Keratinocyte (primary cell): ENCODE results near the gene MDFIC2. TPM values are rescaled to one million over a fixed set of nuclear protein-coding genes. Genes with fewer than 3 reads are reported as not detected.

ENCODE experiments used
- DNase-seq: peaks from one replicate; pipeline ENCODE4 v3.0.0-alpha.2; 2011; ENCODE audit warnings: low read depth, missing footprints, low spot score
- FAIRE-seq: peaks from 2 replicates; lab custom pipeline; 2011; peaks lifted over from hg19 to GRCh38; lab: Jason Lieb, UNC
- H2AFZ ChIP-seq: 2 replicates; pipeline ENCODE4 v1.6.0; 2012; ENCODE audit warnings: low read length, control low read depth, inconsistent platforms; ENCODE audit not compliant: control insufficient read depth
- H3K27ac ChIP-seq: 2 replicates; pipeline ENCODE4 v1.5.1; 2011; ENCODE audit warnings: low read length; ENCODE audit not compliant: control insufficient read depth, insufficient read depth
- H3K27me3 ChIP-seq: 3 replicates; pipeline ENCODE4 v1.6.0; 2011; ENCODE audit warnings: low read length; ENCODE audit not compliant: control insufficient read depth, insufficient read depth; ENCODE audit errors: extremely low read depth
- H3K36me3 ChIP-seq, 2 experiments: 2 replicates in 1 of 2; 3 replicates in 1 of 2; pipeline ENCODE4 v1.5.1; 2011; ENCODE audit warnings: low read length in 2 of 2, mild to moderate bottlenecking in 1 of 2; ENCODE audit not compliant: control insufficient read depth in 2 of 2, insufficient read depth in 2 of 2; ENCODE audit errors: extremely low read depth in 1 of 2
- H3K4me1 ChIP-seq: 3 replicates; pipeline ENCODE4 v1.5.1; 2011; ENCODE audit warnings: low read length; ENCODE audit not compliant: control insufficient read depth, insufficient read depth; ENCODE audit errors: extremely low read depth
- H3K4me2 ChIP-seq: 3 replicates; pipeline ENCODE4 v1.6.0; 2011; ENCODE audit warnings: low read depth, low read length; ENCODE audit not compliant: control insufficient read depth, insufficient read depth; ENCODE audit errors: extremely low read depth
- H3K4me3 ChIP-seq, 3 experiments: fragments of 200-600 bp in 1 of 3; sonication (generic) in 1 of 3; 2 replicates in 2 of 3; 3 replicates in 1 of 3; pipeline ENCODE4 v1.5.1; 2011 to 2016; ENCODE audit warnings: low read length in 3 of 3, mild to moderate bottlenecking in 3 of 3, control low read depth in 2 of 3, inconsistent platforms in 1 of 3, low read depth in 1 of 3, mixed read lengths in 1 of 3, mixed run types in 1 of 3, moderate library complexity in 1 of 3; ENCODE audit not compliant: control insufficient read depth in 2 of 3, insufficient read depth in 2 of 3; ENCODE audit errors: extremely low read depth in 1 of 3
- H3K79me2 ChIP-seq: 2 replicates; pipeline ENCODE4 v1.6.0; 2012; ENCODE audit warnings: low read length; ENCODE audit not compliant: control insufficient read depth, insufficient read depth
- H3K9ac ChIP-seq: 3 replicates; pipeline ENCODE4 v1.6.0; 2011; ENCODE audit warnings: low read length; ENCODE audit not compliant: control insufficient read depth, insufficient read depth; ENCODE audit errors: extremely low read depth
- H3K9me1 ChIP-seq: 3 replicates; pipeline ENCODE4 v1.6.0; 2011; ENCODE audit warnings: low read length; ENCODE audit not compliant: control insufficient read depth, insufficient read depth; ENCODE audit errors: extremely low read depth
- H3K9me3 ChIP-seq: 2 replicates; pipeline ENCODE4 v1.5.1; 2012; ENCODE audit warnings: low read depth, low read length; ENCODE audit not compliant: control insufficient read depth
- H4K20me1 ChIP-seq: 3 replicates; pipeline ENCODE4 v1.6.0; 2011; ENCODE audit warnings: low read length; ENCODE audit not compliant: control insufficient read depth, insufficient read depth; ENCODE audit errors: extremely low read depth
- EZH2 ChIP-seq: IDR thresholded peaks from one replicate; pipeline ENCODE4 v1.6.1; 2012; ENCODE audit warnings: inconsistent platforms, mild to moderate bottlenecking, low read length, moderate library complexity
- dilution Hi-C: fragments of 300-500 bp; cut with MboI; formaldehyde crosslinking; loops from one replicate; pipeline ENCODE4 v1.7.0; 2020; ENCODE audit warnings: low sequenced_read_pairs; ENCODE audit not compliant: extremely low pct_ligation_motif_present
- polyA plus RNA-seq, 5 experiments: library from polyadenylated mRNA; depleted of rRNA in 3 of 5; stranded (reverse) in 3 of 5; stranded (forward) in 1 of 5; unstranded in 1 of 5; fragments of >200 nt; gene quantifications; 1 replicate in 1 of 5; 2 replicates in 3 of 5; 3 replicates in 1 of 5; pipeline versions ENCODE4 v1.2.1 to v1.2.3, GENCODE V29; 2011 to 2012; ENCODE audit warnings: missing spikeins in 2 of 5, low read depth in 1 of 5, low replicate concordance in 1 of 5
- TF ChIP-seq, protein P1 (sequence below), 3 experiments: IDR thresholded peaks in 1 of 3; conservative IDR thresholded peaks in 1 of 3; optimal IDR thresholded peaks in 1 of 3; 2 replicates in 2 of 3; 3 replicates in 1 of 3; pipeline versions ENCODE3 to v1.5.1; 2011; ENCODE audit warnings: low read length in 3 of 3, mild to moderate bottlenecking in 3 of 3, moderate library complexity in 2 of 3, control low read depth in 1 of 3, inconsistent platforms in 1 of 3; ENCODE audit not compliant: insufficient read depth in 2 of 3; ENCODE audit errors: extremely low read depth in 1 of 3

MDFIC2 gene
- polyA plus RNA-seq, 1 donor (not counting 4 experiments of a cell fraction or from before 2014, with no cell fraction given), result not detected

DNA sequence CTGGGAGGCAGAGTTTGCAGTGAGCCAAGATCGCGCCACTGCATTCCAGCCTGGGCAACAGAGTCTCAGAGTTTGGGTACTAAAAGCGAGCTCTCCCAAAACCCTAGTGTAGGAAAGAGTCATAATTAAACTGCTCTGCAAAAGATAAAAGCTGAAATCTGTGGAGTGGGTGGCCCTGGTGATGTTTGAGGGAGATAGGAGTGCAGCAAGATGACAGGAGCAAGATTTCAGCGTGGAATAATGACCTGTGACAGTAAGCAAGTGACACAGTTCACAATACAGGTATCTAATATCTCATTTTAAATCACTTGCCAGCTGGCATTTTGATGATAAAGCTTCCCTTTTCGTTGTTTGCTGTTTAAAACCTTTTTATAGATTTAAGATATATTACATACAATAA is 79.3 kb downstream of the MDFIC2 start:
- H2AFZ ChIP-seq, result no peak overlapping the region
- H3K9me1 ChIP-seq, result no peaks in the 10 kb centered on the region
- FAIRE-seq (no peak), DNase-seq (no peak)
- dilution Hi-C loops, result no loop called here
- no peaks in the 10 kb centered on the region for H3K79me2 ChIP-seq
- TF ChIP-seq, protein P1, sequence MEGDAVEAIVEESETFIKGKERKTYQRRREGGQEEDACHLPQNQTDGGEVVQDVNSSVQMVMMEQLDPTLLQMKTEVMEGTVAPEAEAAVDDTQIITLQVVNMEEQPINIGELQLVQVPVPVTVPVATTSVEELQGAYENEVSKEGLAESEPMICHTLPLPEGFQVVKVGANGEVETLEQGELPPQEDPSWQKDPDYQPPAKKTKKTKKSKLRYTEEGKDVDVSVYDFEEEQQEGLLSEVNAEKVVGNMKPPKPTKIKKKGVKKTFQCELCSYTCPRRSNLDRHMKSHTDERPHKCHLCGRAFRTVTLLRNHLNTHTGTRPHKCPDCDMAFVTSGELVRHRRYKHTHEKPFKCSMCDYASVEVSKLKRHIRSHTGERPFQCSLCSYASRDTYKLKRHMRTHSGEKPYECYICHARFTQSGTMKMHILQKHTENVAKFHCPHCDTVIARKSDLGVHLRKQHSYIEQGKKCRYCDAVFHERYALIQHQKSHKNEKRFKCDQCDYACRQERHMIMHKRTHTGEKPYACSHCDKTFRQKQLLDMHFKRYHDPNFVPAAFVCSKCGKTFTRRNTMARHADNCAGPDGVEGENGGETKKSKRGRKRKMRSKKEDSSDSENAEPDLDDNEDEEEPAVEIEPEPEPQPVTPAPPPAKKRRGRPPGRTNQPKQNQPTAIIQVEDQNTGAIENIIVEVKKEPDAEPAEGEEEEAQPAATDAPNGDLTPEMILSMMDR (optimal IDR thresholded peaks at IDR 0.05 in 1 of 3, IDR thresholded peaks at IDR 0.05 in 1 of 3, conservative IDR thresholded peaks at IDR 0.05 in 1 of 3; ENCODE audit: extremely low read depth in 1 of 3, insufficient read depth in 2 of 3, low read length in 3 of 3), result no peak
- TF ChIP-seq EZH2, result no peak
- H4K20me1 ChIP-seq, result no peaks in the 10 kb centered on the region
- no peak overlapping the region for H3K9ac ChIP-seq
- H3K27me3 ChIP-seq, result no peaks in the 10 kb centered on the region
- H3K36me3 ChIP-seq, result no peaks in the 10 kb centered on the region
- H3K27ac ChIP-seq, result no peak overlapping the region
- no peaks in the 10 kb centered on the region for H3K4me1 ChIP-seq
- H3K9me3 ChIP-seq, result no peaks in the 10 kb centered on the region
- H3K4me3 ChIP-seq, result no peak overlapping the region
- no peak overlapping the region for H3K4me2 ChIP-seq

DNA sequence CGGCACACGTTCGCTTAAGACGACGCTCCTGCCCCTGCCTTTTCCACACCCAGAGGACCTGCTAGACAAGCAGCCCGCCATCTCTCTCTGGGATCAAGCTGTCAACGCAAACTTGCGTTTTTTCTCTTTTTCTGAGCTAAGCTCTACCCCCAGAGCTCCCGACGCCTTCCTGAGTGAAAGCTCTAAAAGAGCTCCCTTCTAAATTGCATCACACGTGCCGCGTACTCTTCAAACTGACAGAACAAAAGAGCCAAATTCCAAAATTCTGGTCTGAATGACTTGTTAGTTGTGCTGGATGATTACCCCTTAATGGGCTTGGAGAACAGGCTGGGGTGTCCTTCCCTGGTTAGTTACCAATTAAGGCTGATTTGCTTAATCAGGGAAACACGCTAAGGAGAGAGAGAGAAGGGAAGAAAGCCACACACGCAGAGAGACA is 81.2 kb downstream of the MDFIC2 start:
- Histone ChIP-seq H3K9ac (no peak overlapping the region), H3K4me2 (no peak overlapping the region), H3K9me3 (no peaks in the 10 kb centered on the region), H3K36me3 (no peaks in the 10 kb centered on the region), H3K4me3 (no peak overlapping the region), H3K4me1 (no peaks in the 10 kb centered on the region), H4K20me1 (no peaks in the 10 kb centered on the region), H3K27ac (no peak overlapping the region), H3K27me3 (no peaks in the 10 kb centered on the region), H3K79me2 (no peaks in the 10 kb centered on the region), H2AFZ (no peak overlapping the region), H3K9me1 (no peaks in the 10 kb centered on the region)
- DNase-seq, result no peak
- dilution Hi-C loops, result no loop called here
- no peak for FAIRE-seq
- TF ChIP-seq EZH2, result no peak
- TF ChIP-seq, protein P1 (optimal IDR thresholded peaks at IDR 0.05 in 1 of 3, IDR thresholded peaks at IDR 0.05 in 1 of 3, conservative IDR thresholded peaks at IDR 0.05 in 1 of 3; ENCODE audit: extremely low read depth in 1 of 3, insufficient read depth in 2 of 3, low read length in 3 of 3), result no peak
